HG03457 (cell line): ENCODE measurements around the gene FOXE1.

Experiments
- ATAC-seq: cut with Tn5 transposase; IDR thresholded peaks from one replicate; pipeline ENCODE4 v1.9.1; 2021; ENCODE audit warnings: moderate number of reproducible peaks; ENCODE audit not compliant: unreplicated experiment

The FOXE1 gene

DNA sequence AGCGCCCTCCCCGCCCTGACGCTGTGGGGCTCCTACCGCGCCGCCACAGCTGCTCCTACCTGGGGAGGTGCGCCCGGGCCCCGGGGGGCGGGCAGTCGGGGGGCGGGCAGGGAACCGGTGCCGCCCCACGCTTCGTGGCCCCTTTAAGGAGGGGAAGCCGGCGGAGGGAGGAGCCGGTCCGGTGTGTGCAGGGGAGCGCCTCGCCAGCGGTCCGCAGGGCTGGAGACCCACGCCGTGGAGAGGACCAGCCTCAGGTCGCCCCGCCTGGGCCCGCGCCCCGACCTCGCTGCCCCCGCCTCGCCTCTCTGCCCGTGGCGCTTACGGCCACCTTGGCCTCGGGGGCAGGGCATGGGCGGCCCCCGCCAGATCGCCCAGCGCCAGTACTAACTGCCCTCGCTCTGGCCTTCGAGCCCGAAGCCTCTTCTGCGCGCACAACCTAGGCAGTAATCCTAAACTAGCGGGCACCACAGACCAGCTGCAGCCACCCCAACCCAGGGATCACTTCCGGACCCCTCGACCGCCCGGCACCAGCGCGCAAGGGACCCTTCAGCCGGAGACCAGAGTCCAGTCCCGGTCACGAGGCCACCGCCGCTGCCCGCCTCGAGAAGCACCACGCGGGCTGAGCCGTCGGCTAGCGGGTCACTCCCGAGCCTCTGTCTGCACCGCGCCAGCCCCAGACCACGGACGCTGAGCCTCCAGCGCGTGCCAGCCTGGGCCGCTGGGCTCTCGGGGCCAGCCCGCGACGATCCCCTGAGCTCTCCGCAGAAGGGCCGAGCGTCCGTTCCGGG lies at the start of gene FOXE1:
TSS of gene FOXE1 (plus strand) at position 171 of the 788 bp plus-strand sequence. CDS start 689 bp downstream, outside the sequence.
- ATAC-seq, result no peak

DNA sequence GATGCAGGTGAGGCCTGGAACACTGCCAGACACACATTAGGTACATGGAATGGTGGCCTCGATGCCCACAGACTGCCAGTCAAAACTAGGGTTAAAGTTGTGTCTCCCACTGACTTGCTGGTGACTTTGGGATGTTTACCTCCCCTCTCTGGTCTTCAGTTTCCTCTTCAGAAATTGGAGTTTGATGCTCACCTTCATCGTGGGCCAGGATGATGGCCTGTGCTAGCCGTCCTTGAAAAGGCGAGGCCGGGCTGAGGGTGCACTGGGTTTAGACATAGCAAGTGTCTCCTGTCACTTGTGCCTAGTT lies 49.0 kb upstream of the FOXE1 start:
- no peak for ATAC-seq

DNA sequence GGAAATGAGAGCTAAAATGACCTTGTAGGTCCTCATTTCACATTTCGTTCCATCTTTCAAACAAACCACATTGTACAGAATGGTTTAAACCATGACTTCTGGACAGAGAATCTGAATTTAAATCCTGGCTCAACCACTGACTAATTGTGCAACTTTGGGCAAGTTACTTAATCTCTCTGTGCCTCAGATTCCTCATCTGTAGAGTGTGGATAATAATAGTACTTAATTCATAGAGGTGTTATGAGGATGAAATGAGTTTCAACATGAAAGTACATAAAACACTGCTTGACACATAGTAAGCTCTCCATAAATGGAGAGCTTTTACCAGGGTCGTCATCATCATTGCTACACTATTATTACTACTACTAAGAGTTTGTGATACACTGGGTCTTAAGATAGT lies 46.3 kb upstream of the FOXE1 start:
- ATAC-seq, result no peak

GRCh38 chr9:97807681-97808080 lies 45.3 kb upstream of the FOXE1 start:
- ATAC-seq, result no peak

DNA sequence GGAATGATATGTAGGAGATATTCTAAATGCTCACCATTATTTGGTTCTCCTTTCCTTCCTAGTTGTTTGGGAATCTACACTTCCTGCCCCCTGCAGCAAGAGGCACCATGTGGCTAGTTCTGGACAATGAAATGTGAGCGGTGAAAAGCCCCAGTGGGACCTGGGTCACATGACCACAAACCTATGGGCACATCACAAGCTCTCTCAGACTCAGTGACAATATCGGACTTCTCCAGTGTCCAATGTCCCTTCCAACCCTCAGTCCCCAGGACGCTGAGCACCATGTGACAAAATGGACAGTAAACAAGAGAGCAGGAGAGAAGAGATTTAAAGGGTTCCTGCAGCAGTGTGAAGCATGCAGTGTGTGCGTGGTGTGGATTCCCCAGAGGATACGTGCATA lies 44.6 kb upstream of the FOXE1 start:
- ATAC-seq, result no peak

- ATAC-seq, result no peak
Observed at GRCh38 chr9:97808972-97809371, 44.1 kb upstream of the FOXE1 start.

GRCh38 chr9:97809666-97810344 lies 43.2 kb upstream of the FOXE1 start:
- no peak for ATAC-seq

DNA sequence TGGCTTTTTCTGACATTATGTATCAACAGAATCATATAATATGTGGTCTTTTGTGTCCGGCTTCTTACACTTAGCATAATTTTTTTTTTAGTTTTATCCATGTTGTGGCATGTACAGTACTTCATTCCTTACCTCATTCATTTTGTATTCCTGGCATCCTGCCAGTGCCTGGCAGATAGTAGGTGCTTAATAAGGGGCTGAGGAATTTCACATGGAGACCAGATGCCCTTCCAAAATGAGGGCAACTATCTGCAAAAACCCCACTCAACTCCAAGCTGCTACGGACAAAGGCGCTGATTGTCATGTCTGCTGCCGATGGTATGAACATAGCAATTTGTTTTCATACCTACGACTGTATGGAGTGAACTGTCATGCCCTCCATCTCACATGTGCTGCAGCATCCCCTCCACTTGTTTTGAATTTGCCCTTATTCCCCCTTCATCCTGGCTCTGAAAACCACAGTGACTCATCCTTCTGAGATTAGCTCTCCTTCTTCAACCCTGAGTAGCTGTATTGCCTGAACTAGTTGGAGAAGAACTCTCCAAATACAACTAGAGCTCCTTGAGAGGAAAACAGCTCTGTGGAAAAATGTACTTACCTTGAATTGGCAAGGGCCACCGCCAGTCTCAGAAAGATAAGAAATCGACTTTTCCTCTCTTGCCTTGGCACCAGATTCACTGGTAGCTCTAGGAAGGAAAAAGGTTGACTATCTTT lies 41.3 kb upstream of the FOXE1 start:
- no peak for ATAC-seq

DNA sequence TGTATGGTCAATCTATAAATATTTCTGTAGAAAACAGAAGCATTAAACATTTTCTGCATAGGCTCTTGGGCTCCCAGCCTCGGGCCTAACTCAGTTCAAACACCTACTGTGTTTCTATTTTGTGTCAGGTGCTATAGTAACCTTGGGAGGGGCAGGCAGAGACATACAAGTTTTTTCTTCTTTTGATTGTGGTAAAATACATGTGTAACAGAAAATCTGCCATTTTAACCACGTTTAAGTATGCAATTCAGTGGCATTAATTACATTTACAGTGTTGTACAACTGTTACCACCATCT lies 40.8 kb upstream of the FOXE1 start:
- ATAC-seq, result no peak

- no peak for ATAC-seq
Observed at GRCh38 chr9:97813072-97813471, 40.0 kb upstream of the FOXE1 start.

GRCh38 chr9:97819735-97820134 lies 33.3 kb upstream of the FOXE1 start:
- ATAC-seq, result no peak

GRCh38 chr9:97820373-97820772 lies 32.7 kb upstream of the FOXE1 start:
- ATAC-seq, result no peak

DNA sequence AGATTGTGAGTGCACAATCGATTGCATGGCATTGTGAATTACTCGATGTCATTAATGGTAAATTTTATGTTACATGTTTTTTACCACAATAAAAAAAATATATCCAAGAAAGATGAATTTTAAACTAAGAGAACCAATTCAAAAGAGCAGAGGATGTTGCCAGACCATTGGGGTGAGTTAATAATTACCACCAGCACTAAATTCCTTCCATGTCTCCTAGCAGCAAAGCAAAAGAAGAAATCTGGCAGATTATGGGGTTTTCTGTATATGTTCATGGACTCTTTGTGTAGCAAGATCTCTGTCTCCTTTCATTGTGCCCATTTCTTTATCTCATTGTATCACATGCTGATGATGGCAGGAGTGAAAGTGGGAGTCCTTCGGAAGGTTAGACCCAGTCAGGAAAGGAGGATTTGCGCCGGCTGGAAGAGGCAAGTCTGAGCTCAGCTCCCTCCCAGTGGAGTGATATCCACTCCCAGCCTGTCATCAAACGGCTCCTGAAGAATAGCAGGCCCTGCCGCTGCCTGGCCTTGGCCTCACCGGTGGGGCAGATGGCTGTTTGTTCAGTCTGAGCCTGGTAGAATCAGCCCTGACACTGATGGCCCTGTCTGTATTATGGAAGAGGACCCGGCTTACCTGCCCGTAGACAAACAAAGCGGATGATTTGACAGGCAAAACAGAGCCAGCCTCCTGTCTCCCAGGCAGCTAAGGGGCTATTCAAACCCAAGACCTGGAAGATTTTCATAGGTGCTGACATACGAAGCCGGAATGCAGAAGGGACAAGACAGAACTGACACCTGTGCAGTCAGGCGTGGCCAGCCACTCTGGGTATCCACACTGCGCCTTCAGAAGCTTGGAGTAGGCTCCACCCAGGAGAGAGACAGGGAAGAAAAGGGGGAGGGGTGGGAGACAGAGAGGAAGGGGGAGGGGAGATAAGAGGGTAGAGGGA lies 21.9 kb upstream of the FOXE1 start:
- no peak for ATAC-seq

- no peak for ATAC-seq
Observed at GRCh38 chr9:97831843-97832636, 21.0 kb upstream of the FOXE1 start.

DNA sequence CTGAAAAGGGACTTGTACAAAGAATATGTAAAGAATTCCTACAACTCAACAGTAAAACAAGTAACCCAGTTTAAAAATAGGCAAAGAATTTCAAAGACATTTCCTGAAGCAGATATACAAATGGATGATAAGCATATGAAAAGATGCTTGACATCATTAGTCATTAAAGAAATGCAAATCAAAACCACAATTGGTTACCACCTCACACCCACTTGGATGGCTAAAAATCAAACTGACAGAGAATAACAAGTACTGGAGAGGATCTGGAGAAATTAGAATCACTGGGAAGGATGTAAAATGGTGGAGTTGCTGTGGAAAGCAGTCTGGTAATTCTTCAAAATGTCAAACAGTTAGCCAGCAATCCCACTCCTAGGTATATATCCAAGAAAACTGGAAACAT lies 12.5 kb upstream of the FOXE1 start:
- ATAC-seq, result no peak

DNA sequence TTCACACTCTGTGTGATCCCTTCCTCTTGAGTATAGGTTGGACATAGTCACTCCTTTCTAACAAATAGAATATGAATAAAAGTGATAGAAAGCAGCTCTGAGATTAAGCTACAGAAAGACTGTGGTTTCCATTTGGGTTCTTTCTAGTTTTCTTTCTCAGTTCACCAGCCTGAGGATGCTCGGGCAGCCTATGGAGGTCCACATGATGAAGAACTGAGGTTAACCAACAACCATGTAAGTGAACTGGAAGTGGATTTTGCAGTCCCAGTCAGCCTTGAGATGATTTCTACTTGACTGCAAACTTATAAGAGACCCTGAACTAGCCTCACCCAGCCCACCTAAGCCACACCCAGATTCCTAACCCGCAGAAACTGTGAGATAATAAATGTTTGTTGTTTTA lies 10.1 kb upstream of the FOXE1 start:
- ATAC-seq, result no peak

- ATAC-seq, result no peak
Observed at GRCh38 chr9:97845130-97845529, 7.9 kb upstream of the FOXE1 start.

- ATAC-seq, result no peak
Observed at GRCh38 chr9:97845763-97846162, 7.3 kb upstream of the FOXE1 start.

GRCh38 chr9:97846347-97846746 lies 6.7 kb upstream of the FOXE1 start:
- ATAC-seq, result no peak

- no peak for ATAC-seq
Observed at GRCh38 chr9:97847474-97848214, 5.4 kb upstream of the FOXE1 start.
